ENCODE measurements around the gene RNF19B. TPM values are rescaled to one million over a fixed set of nuclear protein-coding genes. Genes with fewer than 3 reads are reported as not detected.

RNF19B gene
- total and polyA plus RNA-seq, 10 of the 15 experiments (the other 5 are each of a cell fraction or from before 2014, with no cell fraction given): 2.8 to 32.6 (median 16.6) TPM

- 97% methylated on average over 2 of the region's 2 CpGs for WGBS (ENCODE audit: insufficient coverage, insufficient replicate concordance, low lambda C conversion rate, missing lambda C conversion rate)
- no peak for FAIRE-seq
- H4K20me1 ChIP-seq (ENCODE audit: control insufficient read depth, insufficient read depth): no peaks in the 10 kb centered on the region
- CTCF ChIA-PET: interaction anchor here (1.1 to 3.0 kb wide), 4 partner anchors 14 to 34 kb away, joined by 3 to 8 read pairs (median 3); no protein-coding TSS in a partner anchor
- no peaks in the 10 kb centered on the region for H3K9me3 ChIP-seq (replicated peaks; ENCODE audit: control insufficient read depth, insufficient read depth, low read length)
- peaks cover 20% of the 10 kb centered on the region for H3K79me2 ChIP-seq (ENCODE audit: control insufficient read depth, insufficient read depth, low read length)
- no peak for ATAC-seq
- H3K27ac ChIP-seq (ENCODE audit: control insufficient read depth, insufficient read depth): no peak overlapping the region
- H3K4me1 ChIP-seq (ENCODE audit: control insufficient read depth, insufficient read depth, low read length): no peaks in the 10 kb centered on the region
- RAD21 ChIA-PET (ENCODE audit: unreplicated experiment): interaction anchor here (3.7 kb wide), 1 partner anchor 26 kb away, joined by 26 read pairs; no protein-coding TSS in a partner anchor
- no TSS peak for BruUV-seq (replicated peaks)
- POLR2A ChIA-PET: interaction anchor here (0.5 to 3.9 kb wide), 3 partner anchors 14 to 447 kb away, joined by 3 to 37 read pairs (median 3); no protein-coding TSS in a partner anchor
- H2AFZ ChIP-seq (ENCODE audit: control insufficient read depth, low read depth, low read length): no peak overlapping the region
- no peak for DNase-seq (ENCODE audit: low read depth, low spot score)
- H3K36me3 ChIP-seq (ENCODE audit: control insufficient read depth in 2 of 2, insufficient read depth in 2 of 2, low read length in 1 of 2): no peaks in the 10 kb centered on the region
- TF ChIP-seq ZNF622 (IDR thresholded peaks at IDR 0.05) (no peak), MYC (IDR thresholded peaks at IDR 0.05; ENCODE audit: insufficient read depth, insufficient read length, insufficient replicate concordance, low read length, severe bottlenecking) (no peak), POLR2A (IDR thresholded peaks at IDR 0.05; ENCODE audit: low read depth, low read length) (no peak)
- intact Hi-C loops (cut with micrococcal nuclease; ENCODE audit: unreplicated experiment): no loop called here
- H3K27me3 ChIP-seq (replicated peaks in 1 of 2; ENCODE audit: control insufficient read depth in 2 of 2, insufficient read depth in 2 of 2, low read length in 1 of 2): no peaks in the 10 kb centered on the region
- no peak overlapping the region for H3K4me2 ChIP-seq (ENCODE audit: control insufficient read depth, insufficient read depth)
- in situ Hi-C loops (cut with MboI): no loop called here
- H3K9ac ChIP-seq (ENCODE audit: control insufficient read depth, insufficient read depth, low read length): no peak overlapping the region
- SMC1A ChIA-PET (ENCODE audit: uncharacterized antibody, unreplicated experiment): interaction anchor here (1.2 kb wide), 1 partner anchor 15 kb away, joined by 4 read pairs; no protein-coding TSS in a partner anchor
- H3K4me3 ChIP-seq: no peak overlapping the region
These were observed 2.3 kb upstream of the RNF19B start for GRCh38 chr1:32966900-32967299.

- peaks cover 4% of the 10 kb centered on the region; the same call in 1 of the 2 replicates for H3K4me1 ChIP-seq (ENCODE audit: control insufficient read depth, insufficient read depth, low read length)
- RAD21 ChIA-PET (ENCODE audit: unreplicated experiment): interaction anchor here (0.8 to 3.7 kb wide), 10 partner anchors 12 to 60 kb away, joined by 3 to 26 read pairs (median 4); no protein-coding TSS in a partner anchor
- peak overlapping the region; percentile 83 for H2AFZ ChIP-seq (ENCODE audit: control insufficient read depth, low read depth, low read length)
- SMC1A ChIA-PET (ENCODE audit: uncharacterized antibody, unreplicated experiment): interaction anchor here (0.8 to 1.7 kb wide), 9 partner anchors 9 to 91 kb away, joined by 3 to 18 read pairs (median 4); no protein-coding TSS in a partner anchor
- H3K79me2 ChIP-seq (ENCODE audit: control insufficient read depth, insufficient read depth, low read length): peaks cover 35% of the 10 kb centered on the region
- in situ Hi-C loops (cut with MboI): no loop called here
- DNase-seq (ENCODE audit: low read depth, low spot score) (no peak), ATAC-seq (no peak), FAIRE-seq (no peak)
- H3K9ac ChIP-seq (ENCODE audit: control insufficient read depth, insufficient read depth, low read length): no peak overlapping the region
- H3K27me3 ChIP-seq (replicated peaks in 1 of 2; ENCODE audit: control insufficient read depth in 2 of 2, insufficient read depth in 2 of 2, low read length in 1 of 2): no peaks in the 10 kb centered on the region
- CTCF ChIA-PET: interaction anchor here (0.9 to 3.0 kb wide), 5 partner anchors 15 to 89 kb away, joined by 3 to 8 read pairs (median 4); no protein-coding TSS in a partner anchor
- POLR2A ChIA-PET: interaction anchor here (1.0 to 5.7 kb wide), 7 partner anchors 10 to 27 kb away, joined by 3 to 56 read pairs (median 7); no protein-coding TSS in a partner anchor
- H4K20me1 ChIP-seq (ENCODE audit: control insufficient read depth, insufficient read depth): no peaks in the 10 kb centered on the region
- H3K4me3 ChIP-seq: peak overlapping the region; percentile 73; the same call in 1 of the 2 replicates
- intact Hi-C loops (cut with micrococcal nuclease; ENCODE audit: unreplicated experiment): loop anchor here (2.0 kb wide), 1 partner anchor 16 kb away; no protein-coding TSS in a partner anchor
- peak overlapping the region; percentile 65 for H3K4me2 ChIP-seq (ENCODE audit: control insufficient read depth, insufficient read depth)
- H3K27ac ChIP-seq (ENCODE audit: control insufficient read depth, insufficient read depth): peak overlapping the region; percentile 0; the same call in 1 of the 2 replicates
- TSS peak; percentile 92 for BruUV-seq (replicated peaks)
- no peaks in the 10 kb centered on the region for H3K36me3 ChIP-seq (ENCODE audit: control insufficient read depth in 2 of 2, insufficient read depth in 2 of 2, low read length in 1 of 2)
- 62% methylated on average over 5 of the region's 5 CpGs for WGBS (ENCODE audit: insufficient coverage, insufficient replicate concordance, low lambda C conversion rate, missing lambda C conversion rate)
- H3K9me3 ChIP-seq (replicated peaks; ENCODE audit: control insufficient read depth, insufficient read depth, low read length): no peaks in the 10 kb centered on the region
- TF ChIP-seq RCOR1 (conservative IDR thresholded peaks at IDR 0.05; ENCODE audit: low read depth, low read length): no peak
- TF ChIP-seq ETV6 (conservative IDR thresholded peaks at IDR 0.05 in 1 of 2, IDR thresholded peaks at IDR 0.05 in 1 of 2; ENCODE audit: borderline replicate concordance in 1 of 2, low read depth in 1 of 2): no peak
- no peak for TF ChIP-seq SREBF1 (IDR thresholded peaks at IDR 0.05; ENCODE audit: low read length)
- no peak for TF ChIP-seq ASH2L (IDR thresholded peaks at IDR 0.05; ENCODE audit: borderline replicate concordance, low read depth)
- no peak for TF ChIP-seq PRDM15 (CRISPR knock-in tag; IDR thresholded peaks at IDR 0.05)
- TF ChIP-seq JUNB (IDR thresholded peaks at IDR 0.05): no peak
- TF ChIP-seq IKZF2 (IDR thresholded peaks at IDR 0.05): no peak
- TF ChIP-seq SIX5 (IDR thresholded peaks at IDR 0.05; ENCODE audit: low read depth, low read length, severe bottlenecking): no peak
- no peak for TF ChIP-seq NFXL1 (IDR thresholded peaks at IDR 0.05; ENCODE audit: borderline replicate concordance)
These were observed 690 bp upstream of the RNF19B start for GRCh38 chr1:32965251-32965747.
